Measurements from ENCODE around the gene PDIA3. TPM values are rescaled to one million over a fixed set of nuclear protein-coding genes. Genes with fewer than 3 reads are reported as not detected.

PDIA3 gene
- total and polyA plus RNA-seq, 7 donors, result 36.6 to 430 (median 63.7) TPM

Small RNA genes lying within 50 kb of the gene (small RNA-seq; reads per million reads assigned to genes)
- gene MIR1282, result 0 reads per million in 3 donors
- gene RNU6-353P, result 0 reads per million in 3 donors
- 0 reads per million in 3 donors for gene RNU6-354P

Other genes with a start within 250 kb of the PDIA3 start
- gene MAP1A, start 228.8 kb upstream of the PDIA3 start, total RNA-seq, result 10 to 100 TPM; 25.2 to 61.2 (median 32.3) TPM
- gene MAP1A, start 228.8 kb upstream of the PDIA3 start, polyA plus RNA-seq, result 1 to 10 TPM in 2 of 3 donors, under 1 TPM in 1; 0.23 to 4.8 (median 1.2) TPM
- 10 to 100 TPM in 3 of 4 donors, 1 to 10 TPM in 1; 8.3 to 44.6 (median 18.3) TPM for gene PPIP5K1, start 156.2 kb upstream of the PDIA3 start, total RNA-seq
- gene PPIP5K1, start 156.2 kb upstream of the PDIA3 start, polyA plus RNA-seq, result 10 to 100 TPM in 2 of 3 donors, 1 to 10 TPM in 1; 4.8 to 23.9 (median 13.2) TPM
- gene CKMT1B, start 152.4 kb upstream of the PDIA3 start, total RNA-seq, result 1 to 10 TPM in 1 of 4 donors, under 1 TPM in 1, not detected in 2; 0.83 to 1.1 TPM
- gene CKMT1B, start 152.4 kb upstream of the PDIA3 start, polyA plus RNA-seq, result 100 to 1,000 TPM in 2 of 3 donors, 10 to 100 TPM in 1; 66.1 to 153 (median 128) TPM
- under 1 TPM in 3 of 4 donors, not detected in 1; under 0.01 to 0.71 (median 0.68) TPM for gene STRC, start 127.6 kb upstream of the PDIA3 start, total RNA-seq
- under 1 TPM in 1 of 3 donors, not detected in 2; 0.51 TPM for gene STRC, start 127.6 kb upstream of the PDIA3 start, polyA plus RNA-seq
- gene CATSPER2, start 97.6 kb upstream of the PDIA3 start, total RNA-seq, result 1 to 10 TPM; 1.8 to 6.9 (median 5.2) TPM
- gene CATSPER2, start 97.6 kb upstream of the PDIA3 start, polyA plus RNA-seq, result 1 to 10 TPM in 1 of 3 donors, under 1 TPM in 1, not detected in 1; under 0.01 to 3.4 TPM
- 1 to 10 TPM in 1 of 4 donors, under 1 TPM in 1, not detected in 2; 0.36 to 1.8 TPM for gene CKMT1A, start 52.6 kb upstream of the PDIA3 start, total RNA-seq
- gene CKMT1A, start 52.6 kb upstream of the PDIA3 start, polyA plus RNA-seq, result 100 to 1,000 TPM in 2 of 3 donors, 10 to 100 TPM in 1; 64.3 to 114 (median 105) TPM
- gene ELL3, start 30.5 kb downstream of the PDIA3 start, total RNA-seq, result 1 to 10 TPM; 1.9 to 6.4 (median 4.3) TPM
- 10 to 100 TPM; 31.1 to 45.8 (median 36.0) TPM for gene ELL3, start 30.5 kb downstream of the PDIA3 start, polyA plus RNA-seq
- gene SERF2, start 45.9 kb downstream of the PDIA3 start, total RNA-seq, result 100 to 1,000 TPM; 625 to 803 (median 718) TPM
- 1,000 to 10,000 TPM; 1,723 to 3,090 (median 2,981) TPM for gene SERF2, start 45.9 kb downstream of the PDIA3 start, polyA plus RNA-seq
- gene SERINC4, start 53.8 kb downstream of the PDIA3 start, total RNA-seq, result under 1 TPM in 1 of 4 donors, not detected in 3; 0.27 TPM
- under 1 TPM in 2 of 3 donors, not detected in 1; 0.60 to 0.61 TPM for gene SERINC4, start 53.8 kb downstream of the PDIA3 start, polyA plus RNA-seq
- gene HYPK, start 54.2 kb downstream of the PDIA3 start, total RNA-seq, result 10 to 100 TPM in 2 of 4 donors, 1 to 10 TPM in 2; 3.6 to 22.8 (median 10.4) TPM
- gene HYPK, start 54.2 kb downstream of the PDIA3 start, polyA plus RNA-seq, result 10 to 100 TPM; 13.8 to 22.2 (median 14.7) TPM
- 10 to 100 TPM; 12.7 to 20.0 (median 15.2) TPM for gene MFAP1, start 78.3 kb downstream of the PDIA3 start, total RNA-seq
- gene MFAP1, start 78.3 kb downstream of the PDIA3 start, polyA plus RNA-seq, result 10 to 100 TPM; 21.0 to 27.0 (median 22.9) TPM
- 10 to 100 TPM in 3 of 4 donors, 1 to 10 TPM in 1; 8.9 to 11.6 (median 11.0) TPM for gene WDR76, start 80.6 kb downstream of the PDIA3 start, total RNA-seq
- gene WDR76, start 80.6 kb downstream of the PDIA3 start, polyA plus RNA-seq, result 1 to 10 TPM; 1.2 to 5.4 (median 2.5) TPM

Measured in sigmoid colon (tissue), 7 donors.